GM19043 (cell line): ENCODE data around the gene ACSL1.
"Not testable (repeated sequence)": the region's sequence is repeated elsewhere in the genome, so short reads cannot be mapped to it uniquely, and the experiment has no call there.

Experiments used
- ATAC-seq: cut with Tn5 transposase; IDR thresholded peaks from one replicate; pipeline ENCODE4 v1.9.1; 2021; ENCODE audit warnings: low read depth; ENCODE audit not compliant: unreplicated experiment

ACSL1 gene

GRCh38 chr4:184762100-184762499 is 63.7 kb downstream of the ACSL1 start:
- peak; percentile 91 for ATAC-seq

GRCh38 chr4:184760681-184761080 is 65.1 kb downstream of the ACSL1 start:
- no peak for ATAC-seq

- no peak for ATAC-seq
These were observed 68.0 kb downstream of the ACSL1 start for GRCh38 chr4:184757810-184758209.

- no peak for ATAC-seq
These were observed 69.4 kb downstream of the ACSL1 start for GRCh38 chr4:184756399-184756798.

- no peak for ATAC-seq
These were observed 70.5 kb downstream of the ACSL1 start for GRCh38 chr4:184755278-184755677.

GRCh38 chr4:184752496-184753275 is 73.1 kb downstream of the ACSL1 start:
- no peak for ATAC-seq

GRCh38 chr4:184751585-184751956 is 74.2 kb downstream of the ACSL1 start:
- ATAC-seq = no peak

GRCh38 chr4:184750926-184751584 is 74.7 kb downstream of the ACSL1 start:
- no peak for ATAC-seq

- no peak for ATAC-seq
These were observed 77.5 kb downstream of the ACSL1 start for GRCh38 chr4:184748251-184748652.

- ATAC-seq = no peak
These were observed 78.5 kb downstream of the ACSL1 start for GRCh38 chr4:184747034-184747830.

GRCh38 chr4:184745831-184746795 is 79.7 kb downstream of the ACSL1 start:
- ATAC-seq = peak; percentile 65

GRCh38 chr4:184744236-184744635 is 81.5 kb downstream of the ACSL1 start:
- no peak for ATAC-seq

GRCh38 chr4:184743650-184744049 is 82.1 kb downstream of the ACSL1 start:
- no peak for ATAC-seq

- not testable (repeated sequence) for ATAC-seq
These were observed 84.1 kb downstream of the ACSL1 start for GRCh38 chr4:184741651-184742050.

GRCh38 chr4:184740980-184741391 is 84.8 kb downstream of the ACSL1 start:
- ATAC-seq = no peak

- not testable (repeated sequence) for ATAC-seq
These were observed 86.2 kb downstream of the ACSL1 start for GRCh38 chr4:184739575-184739974.

GRCh38 chr4:184734758-184735157 is 91.0 kb downstream of the ACSL1 start:
- ATAC-seq = no peak

- peak; percentile 93 for ATAC-seq
These were observed 91.9 kb downstream of the ACSL1 start, which contains the start of gene CENPU for GRCh38 chr4:184733654-184734524. TSS of gene CENPU (minus strand) at chr4:184734096. CDS start at chr4:184734062, 34 bp downstream.

GRCh38 chr4:184732126-184732525 is 93.6 kb downstream of the ACSL1 start:
- no peak for ATAC-seq
